ENCODE data around the gene B3GNT5.
A peak's percentile ranks its signal among the peaks of the same experiment; 100 is the strongest.

Gene B3GNT5

DNA sequence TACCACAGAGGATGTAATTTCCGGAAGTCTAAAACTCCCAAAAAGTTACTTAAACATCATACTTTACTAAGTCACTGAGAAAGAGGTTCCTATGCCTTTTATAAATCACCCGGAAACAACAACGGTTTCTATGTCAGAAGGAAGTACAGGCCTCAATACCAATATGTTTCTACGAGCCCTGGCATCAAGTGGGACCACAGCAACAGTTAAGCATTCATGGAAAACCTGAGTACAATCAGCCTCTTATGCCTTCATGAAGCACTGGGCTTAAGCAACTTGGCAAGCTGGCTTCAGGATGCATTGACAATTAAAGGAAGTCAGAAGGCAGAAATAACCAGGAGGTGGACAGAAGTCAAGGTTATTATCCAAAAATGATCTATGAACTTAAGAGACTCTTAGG is 19.1 kb upstream of the B3GNT5 start:
- DNase-seq = no peak

DNA sequence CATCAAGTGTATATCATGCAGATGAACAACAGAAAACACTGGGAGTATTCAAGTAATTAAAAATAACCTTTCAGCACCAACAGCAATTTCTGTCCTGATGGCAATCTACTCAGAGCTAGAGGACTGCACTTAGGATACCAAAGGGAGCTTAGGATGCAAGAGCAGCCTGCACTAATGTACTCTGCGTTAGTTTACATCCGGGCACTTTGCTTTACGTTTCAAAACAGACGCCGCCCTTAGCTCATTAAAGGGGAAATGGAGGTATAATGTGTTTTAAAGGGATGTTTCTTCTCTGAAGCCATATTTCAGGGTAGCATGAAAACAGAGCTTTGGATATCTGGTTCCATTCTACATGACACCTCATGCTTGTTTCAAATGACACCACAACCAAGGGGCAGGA is 14.0 kb upstream of the B3GNT5 start:
- no peak for DNase-seq

DNA sequence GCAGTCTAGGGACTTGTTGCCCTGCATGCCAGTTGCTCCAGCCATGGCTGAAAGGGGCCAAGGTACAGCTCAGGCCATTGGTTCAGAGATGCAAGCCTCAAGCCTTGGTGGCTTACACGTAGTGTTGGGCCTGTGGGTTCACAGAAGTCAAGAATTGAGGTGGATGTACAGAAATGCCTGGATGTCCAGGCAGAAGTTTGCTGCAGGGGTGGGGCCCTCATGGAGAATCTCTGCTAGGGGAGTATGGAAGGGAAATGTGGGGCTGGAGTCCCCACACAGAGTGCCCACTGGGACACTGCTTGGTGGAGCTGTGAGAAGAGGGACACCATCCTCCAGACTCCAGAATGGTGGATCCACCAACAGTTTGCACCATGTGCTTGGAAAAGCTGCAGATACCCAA is 10.6 kb upstream of the B3GNT5 start:
- no peak for DNase-seq

DNA sequence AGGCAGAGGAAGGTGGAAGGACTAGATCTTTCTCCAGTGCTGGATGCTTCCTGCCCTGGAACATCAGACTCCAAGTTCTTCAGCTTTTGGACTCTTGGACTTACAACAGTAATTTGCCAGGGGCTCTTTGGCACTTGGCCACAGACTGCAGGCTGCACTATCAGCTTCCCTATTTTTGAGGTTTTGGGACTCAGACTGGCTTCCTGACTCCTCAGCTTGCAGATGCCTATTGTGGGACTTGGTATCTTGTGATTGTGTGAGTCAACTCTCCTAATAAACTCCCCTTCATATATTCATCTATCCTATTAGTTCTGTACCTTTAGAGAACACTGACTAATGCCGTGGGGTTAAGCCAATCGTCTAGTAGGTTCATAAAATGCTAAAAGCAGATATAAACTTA is 8.8 kb upstream of the B3GNT5 start:
- no peak for DNase-seq

DNA sequence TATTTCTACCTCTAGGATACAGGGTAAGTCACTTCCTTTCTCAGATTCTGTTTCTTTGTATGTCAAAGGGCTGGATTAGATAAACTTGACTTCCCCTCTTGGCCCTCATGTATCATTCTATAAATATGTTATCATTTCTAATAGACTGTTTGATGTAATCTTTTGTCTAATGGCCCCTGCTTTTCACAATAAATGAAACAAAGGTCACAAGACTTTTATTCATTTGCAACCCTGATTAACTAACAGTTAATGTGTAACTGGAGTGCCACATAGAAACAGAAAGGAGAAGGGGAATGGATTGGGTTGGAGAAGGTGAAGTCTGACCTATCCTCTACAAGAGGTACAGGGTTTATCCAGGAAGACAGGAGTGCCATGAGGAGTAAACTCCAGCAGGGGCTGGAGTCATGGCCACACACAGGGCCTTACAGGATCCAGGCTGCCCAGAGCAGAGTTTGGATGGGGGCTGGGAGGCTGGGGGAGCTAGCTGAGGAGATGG is 8.0 kb upstream of the B3GNT5 start:
- no peak for DNase-seq

DNA sequence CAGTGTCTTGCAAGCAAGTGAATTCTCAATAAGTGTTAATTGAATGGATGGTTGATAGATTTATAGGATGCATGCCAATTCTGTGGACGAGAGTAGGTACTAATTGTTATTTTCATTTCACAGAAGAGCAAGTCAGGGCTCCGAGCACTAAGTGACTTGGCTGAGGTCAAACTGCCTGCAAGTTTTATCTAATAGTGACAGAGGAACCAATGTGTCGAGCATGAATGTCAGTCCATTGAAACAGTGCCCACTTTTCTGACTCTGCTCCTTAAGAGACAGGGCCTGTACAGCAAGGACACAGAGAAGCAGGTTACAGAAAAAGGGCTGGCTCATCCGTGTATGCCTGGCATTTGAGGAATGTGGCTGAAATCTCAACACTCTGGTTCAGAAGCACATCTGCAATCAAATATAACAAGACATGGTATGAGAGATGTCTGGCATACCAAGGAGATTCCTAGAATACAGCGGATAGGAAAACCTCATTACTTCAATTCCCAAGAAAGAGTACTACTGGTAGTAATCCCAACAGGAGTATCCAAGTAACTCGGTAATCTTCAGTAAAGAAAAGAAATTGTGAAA is 6.0 kb upstream of the B3GNT5 start:
- no peak for DNase-seq

DNA sequence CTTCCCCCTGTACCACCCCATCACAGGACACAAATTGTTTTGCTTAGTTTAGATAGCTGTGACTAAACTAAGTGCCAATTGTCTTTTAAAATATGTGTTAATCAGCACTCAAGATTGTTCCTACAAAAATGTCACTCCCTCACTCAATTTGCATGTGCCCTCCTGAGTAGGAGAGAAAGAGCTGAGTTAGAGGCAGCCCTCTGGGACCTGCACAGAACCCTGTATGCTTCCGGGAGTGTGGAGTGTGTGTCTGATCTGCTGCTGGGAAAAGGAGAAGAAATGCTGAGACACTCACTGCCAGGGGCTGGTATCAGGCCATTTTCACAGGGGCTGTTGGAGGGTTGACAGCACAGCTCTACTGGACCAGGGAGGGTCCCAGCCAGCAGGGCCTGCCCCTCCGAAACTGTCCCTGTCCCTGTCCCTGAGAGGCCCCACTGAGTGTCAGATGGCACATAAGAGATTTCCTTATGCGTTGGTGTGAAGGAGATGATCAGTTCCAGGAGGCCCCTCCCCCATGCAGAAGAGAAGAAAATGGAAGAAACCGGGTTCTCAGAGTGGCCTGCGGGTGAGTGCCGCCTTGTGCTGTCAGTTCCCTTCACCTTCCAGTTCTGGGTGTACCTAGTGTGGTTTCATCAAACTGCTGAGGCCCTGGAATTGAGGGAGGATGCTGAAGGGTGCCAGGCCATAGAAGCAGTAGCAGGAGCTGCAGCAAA is 3.9 kb upstream of the B3GNT5 start:
- DNase-seq = no peak

DNA sequence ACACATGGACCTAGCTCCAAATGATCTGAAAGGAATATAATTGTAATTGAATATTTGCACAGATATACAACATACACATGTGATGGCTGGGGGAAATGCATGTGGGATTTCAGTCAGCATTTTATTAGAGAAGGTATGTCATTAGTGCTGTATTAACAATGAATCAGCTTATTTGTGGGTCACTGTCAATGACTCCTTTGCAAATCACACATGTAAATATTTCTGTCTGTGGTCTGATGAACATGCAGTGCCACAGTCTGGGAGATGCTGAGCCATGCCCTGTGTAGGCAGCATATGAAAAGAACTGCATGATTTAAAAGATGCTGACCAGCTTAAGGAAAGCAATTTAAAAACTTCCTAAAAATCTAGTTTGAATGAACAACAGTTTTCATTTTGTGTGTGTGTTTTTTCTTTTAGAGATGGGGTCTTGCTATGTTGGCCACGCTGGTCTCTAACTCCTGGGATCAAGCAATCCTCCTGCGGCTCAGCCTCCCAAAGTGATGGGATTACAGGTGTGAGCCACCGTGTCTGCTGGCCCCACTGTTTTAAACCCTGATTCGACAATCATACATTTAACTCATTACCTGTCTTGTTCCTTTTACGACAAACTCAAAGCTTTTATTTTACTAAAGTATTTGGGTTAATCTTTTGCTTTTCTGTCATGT is 803 bp upstream of the B3GNT5 start:
- no peak for DNase-seq

DNA sequence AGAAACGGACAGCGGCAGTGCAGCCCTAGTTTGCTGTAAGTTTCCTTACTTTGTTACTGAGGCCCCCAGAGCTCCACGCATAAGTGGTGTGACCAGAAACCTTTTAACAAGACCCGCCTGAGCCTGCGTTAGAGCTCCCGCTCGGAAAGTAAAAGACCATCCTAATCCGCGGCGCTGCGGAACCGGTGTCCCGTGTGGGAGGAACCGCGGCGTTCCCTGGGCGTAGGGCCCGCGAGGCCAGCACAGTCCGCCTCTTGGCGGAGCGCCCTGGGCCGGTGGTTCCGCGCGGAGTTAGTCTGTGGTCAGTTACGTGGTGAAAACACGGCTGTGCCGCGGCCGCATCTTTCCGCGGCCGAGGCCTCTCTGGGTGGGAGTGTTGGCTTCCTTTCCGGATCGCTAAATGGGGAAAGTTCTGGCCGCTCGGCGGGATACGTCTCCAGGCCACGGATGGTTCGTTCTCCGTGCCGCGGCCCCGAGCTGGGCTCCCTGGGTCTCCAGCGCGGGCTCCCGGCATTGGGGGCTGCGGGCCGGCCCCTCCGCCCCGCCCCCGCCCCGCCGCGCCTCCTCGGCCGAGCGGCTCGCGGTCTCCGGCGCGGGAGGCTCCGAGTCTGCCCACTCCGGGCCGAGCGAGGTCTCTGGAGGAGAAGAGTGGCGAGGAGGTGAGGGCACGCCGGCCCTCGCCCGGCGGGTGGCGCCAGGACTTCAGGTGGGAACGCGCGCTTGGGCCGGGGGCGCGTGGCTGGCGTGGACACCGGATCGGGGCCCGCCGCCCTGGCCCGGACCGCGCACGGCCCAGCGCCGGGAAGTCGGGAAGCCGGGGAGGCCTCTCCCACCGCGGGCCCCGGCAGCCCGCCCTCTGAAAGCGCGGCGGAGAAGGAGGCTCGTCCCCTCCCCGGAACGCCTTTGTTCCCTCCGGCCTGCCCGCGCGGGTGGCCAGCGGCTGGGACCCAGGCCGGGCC is 754 bp downstream of the B3GNT5 start:
- DNase-seq = peak; percentile 5

DNA sequence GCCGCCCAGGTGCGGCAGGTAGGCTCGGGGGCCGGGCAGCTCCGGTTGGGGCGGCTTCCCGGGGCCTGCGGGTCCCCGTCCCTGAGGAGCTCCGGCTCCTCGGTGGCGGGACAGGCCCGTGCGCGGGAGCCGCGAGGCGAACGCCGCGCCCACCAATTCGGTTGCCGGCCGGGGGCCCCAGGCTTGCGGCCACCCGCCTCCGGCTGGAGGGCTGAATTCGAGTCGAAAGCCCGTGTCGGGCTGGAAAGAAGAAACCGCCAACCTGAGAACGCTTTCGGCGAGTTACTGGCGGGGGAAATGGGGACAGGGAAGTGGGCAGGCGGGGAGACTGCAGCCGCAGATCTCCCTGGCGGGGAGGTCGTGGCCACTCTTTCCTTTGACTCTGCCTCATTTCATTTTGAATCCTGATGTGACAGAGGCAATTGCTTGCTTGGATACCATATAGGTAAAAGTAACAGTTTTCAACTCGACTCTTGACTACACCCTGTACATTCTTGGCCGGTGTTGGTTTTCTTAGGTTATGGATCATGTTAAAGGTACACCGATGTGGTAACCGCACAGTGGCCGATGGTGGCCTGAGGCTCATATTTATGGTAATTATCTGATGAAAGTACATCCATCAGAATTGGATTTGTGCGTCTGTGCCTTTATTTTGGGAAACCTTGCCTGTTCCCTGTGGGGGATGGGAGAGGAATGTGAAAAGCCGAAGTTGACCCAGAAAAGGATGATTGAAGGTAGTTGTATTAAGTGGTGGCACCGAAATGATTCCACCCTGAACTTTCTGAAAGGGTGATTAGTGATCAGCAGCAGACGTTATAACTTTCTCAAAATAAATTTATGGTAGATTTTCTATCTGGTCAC is 1.7 kb downstream of the B3GNT5 start:
- DNase-seq = no peak

DNA sequence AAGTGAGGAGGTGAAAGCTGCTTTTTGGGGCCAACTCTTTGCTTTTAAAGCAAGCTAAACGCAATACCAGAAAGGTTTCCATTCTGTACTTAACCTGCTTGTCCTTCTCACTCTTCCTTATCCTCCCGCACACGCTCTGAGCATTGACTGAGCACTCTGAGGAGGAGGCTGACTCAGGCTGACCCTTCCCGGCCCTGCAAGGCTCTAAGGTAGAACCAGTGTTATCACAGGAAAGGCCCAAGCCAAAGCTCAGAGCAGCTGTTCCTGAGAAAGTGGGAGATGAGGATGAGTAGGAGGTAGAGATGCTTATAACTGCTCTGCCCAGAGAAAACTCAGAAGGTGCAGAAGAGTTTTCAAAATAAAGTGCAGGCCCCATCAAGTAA is 2.3 kb downstream of the B3GNT5 start:
- DNase-seq = no peak

DNA sequence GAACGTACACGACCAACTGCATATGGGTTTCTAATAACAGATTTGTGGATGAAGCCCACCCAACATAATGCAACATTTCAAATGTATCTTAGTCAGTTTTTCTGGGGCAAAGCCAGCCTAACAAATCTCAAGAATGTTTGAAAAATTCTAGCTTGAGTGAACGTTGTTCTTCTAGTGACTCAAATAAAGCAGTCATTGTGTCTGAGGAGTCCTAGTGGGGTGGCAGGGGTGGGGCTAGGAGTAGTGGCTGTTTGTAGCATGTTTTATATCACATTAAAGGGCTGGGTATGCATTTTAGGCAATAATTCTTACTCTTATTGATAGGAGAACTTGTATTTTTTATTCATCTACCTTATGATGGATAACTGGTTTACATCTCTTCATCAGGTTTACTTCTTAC is 6.0 kb downstream of the B3GNT5 start:
- DNase-seq = no peak

DNA sequence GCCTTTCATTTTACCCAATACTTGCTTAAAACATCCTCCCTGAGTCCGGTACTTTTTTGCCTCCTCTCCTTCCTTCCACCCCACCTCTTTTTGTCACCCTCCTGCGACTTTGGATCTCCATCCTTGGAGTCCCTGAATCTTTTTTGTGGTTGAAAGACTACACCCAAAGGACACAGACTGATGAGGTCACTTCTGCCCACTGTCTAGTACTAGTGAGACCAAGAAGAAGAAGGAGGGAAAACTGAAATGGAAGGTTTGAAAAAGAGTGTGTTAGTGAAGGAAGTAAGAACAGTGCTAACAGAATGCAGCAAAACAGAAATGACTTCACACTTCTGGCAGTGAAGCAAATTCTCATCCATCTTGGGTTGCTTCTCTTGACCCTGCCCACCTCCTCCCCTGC is 6.6 kb downstream of the B3GNT5 start:
- DNase-seq = no peak

DNA sequence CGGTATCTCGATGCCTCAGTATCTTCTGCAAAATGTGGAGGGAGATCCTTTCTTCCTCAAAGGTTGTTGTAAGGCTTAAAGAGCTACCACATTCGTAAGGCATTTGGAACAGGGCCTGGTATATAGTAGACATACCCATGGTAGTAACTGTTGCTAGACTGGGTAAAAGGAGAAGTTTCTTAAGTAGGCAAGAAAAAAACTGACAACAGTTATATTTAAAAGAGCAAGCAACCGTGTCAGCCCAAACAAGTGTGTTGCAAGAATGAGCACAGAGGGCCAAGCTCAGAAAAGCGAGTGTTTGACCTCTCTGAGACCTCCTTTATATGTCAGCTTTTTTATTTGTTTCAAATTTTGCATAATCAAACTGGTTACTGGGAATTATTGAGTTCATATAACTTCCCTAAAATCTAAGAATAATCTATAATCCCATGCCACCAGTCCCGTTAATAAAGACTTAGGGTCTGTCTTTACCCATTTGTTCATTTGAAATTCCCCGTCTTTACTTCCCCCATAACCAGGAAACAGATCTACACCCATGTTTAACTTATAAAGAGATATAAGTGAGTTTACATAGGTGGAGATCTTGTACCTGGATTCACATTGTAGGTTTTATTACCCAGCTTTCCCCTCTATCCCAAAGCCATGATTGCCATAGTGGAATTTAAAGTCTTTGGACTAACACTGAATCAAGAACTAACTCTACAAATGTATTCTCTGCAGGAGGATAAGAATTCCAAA is 7.3 kb downstream of the B3GNT5 start:
- DNase-seq = no peak

DNA sequence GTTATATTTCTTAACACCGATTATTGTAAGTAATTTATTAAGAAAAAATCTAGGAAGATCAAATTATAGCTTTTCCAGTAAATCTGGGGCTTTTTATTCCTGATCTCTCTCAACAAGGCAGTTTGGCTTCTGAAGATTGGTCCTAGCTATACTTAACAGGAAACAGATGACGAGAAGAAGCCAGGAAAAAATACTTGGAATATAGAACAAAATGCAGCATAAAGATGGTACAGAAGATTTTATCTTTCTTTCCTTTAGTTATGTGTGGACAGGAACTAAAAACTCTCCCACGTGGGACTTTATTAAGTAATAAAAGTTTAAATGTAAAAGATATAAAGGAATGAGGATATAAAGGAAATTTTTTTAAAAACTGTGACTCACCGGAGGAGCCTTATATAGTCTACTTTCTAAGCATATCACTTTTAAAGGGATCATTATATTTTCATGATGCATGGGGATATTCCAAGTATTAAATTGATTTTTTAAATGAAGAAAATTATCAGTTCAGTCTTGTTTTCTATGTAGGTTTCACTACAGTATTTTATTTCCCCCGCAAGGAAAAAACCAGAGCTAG is 8.2 kb downstream of the B3GNT5 start:
- no peak for DNase-seq

DNA sequence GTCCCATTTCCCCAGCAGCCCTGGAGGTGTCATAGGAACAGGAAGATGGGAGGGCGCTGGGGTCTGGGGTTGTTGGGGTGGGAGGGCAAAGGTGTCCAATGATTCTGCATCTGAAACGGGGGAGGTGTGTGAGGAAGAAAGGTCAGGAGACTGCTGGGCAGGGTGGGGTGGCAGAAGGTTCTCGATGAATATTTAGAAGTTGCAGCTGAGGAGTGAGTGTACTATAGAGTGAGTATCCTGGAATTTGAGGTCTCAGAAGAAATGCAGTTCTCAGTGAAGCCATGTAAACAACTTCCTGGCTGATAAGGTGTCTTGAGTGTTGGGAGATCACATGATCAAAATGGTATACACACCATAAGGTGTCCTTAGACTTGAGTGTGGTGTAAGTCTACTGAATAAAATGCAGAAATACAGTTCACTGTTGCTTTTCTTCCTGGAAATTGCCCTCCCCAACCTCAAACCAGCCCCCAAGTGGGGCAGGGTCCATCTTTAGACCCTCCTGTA is 9.9 kb downstream of the B3GNT5 start:
- no peak for DNase-seq

DNA sequence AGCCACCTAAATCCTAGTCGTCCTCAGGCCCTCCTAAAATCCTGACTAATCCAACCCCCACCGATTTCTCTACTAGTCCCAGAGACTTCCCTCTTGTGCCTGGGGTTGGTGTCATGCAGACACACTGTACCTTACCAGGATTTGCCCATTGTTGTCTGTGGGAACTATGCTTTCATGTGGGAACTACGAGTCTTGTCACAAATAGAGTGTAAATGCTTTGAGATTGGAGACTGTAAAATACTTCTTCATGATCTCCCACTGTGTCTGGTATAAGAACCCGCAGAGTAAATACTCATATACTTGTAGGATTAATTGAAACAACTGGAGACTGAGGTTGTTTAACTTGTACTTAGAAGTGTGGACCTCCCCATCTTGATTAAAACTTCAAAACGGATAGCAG is 11.2 kb downstream of the B3GNT5 start:
- DNase-seq = no peak

DNA sequence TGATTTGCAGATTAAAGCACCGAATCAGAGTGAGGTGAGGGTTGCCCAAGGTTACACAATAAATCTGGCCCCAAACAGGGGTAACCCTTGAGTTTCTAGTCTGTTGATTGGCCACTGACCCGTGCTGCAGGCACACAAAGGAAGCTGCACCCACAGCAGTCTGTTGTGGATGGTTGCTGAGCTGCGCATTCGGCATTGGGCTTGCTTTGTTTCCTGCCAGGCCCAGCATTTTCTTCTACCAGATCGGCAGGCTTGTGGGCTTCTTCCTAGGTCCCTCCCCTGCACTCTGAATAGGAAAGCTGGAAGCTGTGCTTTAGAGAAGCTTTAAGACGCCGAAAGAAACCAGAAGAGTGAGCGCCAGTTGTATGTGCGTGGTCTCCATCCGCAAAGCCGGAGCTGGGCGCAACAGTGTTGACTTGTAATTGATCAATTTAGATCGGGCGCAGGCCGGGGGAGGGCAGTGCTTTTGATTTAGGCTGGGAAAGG is 12.1 kb downstream of the B3GNT5 start:
- DNase-seq = no peak

DNA sequence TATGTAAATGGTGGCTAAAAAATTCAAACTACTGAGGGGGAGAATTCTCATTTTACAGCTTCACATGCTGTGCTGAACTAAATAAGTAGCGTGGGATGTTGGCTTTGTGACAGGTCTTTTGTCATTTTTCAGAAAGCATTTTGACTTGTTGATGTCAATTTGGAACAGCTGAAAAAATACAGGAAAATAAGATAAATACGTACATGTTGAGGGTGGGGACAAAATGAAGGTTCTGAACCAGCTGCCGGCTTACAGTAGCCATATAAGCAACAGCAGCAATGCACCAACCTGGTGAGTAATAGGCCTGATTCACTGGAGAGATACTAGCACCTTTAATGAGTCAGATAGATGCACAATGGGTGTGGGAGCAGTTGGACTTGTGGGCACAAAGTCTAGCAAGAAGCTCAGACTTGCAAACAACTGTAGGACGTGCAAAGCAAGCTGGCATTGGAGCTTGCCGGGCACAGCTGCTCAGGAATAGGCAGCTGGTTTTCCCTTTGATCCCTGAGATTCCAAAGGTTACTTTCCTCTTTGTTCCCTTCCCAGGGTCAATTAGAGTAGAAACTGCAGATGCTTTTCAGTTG is 12.9 kb downstream of the B3GNT5 start:
- DNase-seq = no peak

DNA sequence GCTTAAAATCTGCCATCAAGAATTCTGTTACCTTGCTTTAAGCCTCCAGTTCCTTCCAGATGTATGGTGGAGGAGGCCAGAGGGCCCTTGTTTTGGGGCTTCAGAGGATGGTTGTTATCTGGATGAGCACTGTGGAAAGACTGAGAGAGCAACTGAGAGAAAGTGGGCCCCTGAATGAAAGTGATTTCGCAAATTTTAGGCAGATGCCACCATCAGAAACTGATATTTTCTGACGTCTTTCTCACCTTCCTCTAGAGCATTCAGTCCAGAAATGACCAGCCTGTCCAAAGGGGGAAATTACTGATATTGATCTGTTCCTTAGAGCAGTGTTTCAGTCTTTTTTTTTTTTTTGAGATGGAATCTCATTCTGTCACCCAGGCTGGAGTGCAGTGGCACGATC is 13.4 kb downstream of the B3GNT5 start:
- no peak for DNase-seq

Data from T1000 (cell line).